HG03571 (cell line): ENCODE measurements around the gene MAP2K2.

ENCODE experiments used
- ATAC-seq: cut with Tn5 transposase; IDR thresholded peaks from one replicate; pipeline ENCODE4 v1.9.1; 2021; ENCODE audit not compliant: unreplicated experiment

Gene MAP2K2

GRCh38 chr19:4062419-4063368 lies 61.2 kb downstream of the MAP2K2 start:
- no peak for ATAC-seq

- ATAC-seq, result no peak
Observed at GRCh38 chr19:4061683-4062418, 62.1 kb downstream of the MAP2K2 start.

- ATAC-seq, result no peak
Observed at GRCh38 chr19:4061178-4061682, 62.7 kb downstream of the MAP2K2 start.

- no peak for ATAC-seq
Observed at GRCh38 chr19:4060621-4061177, 63.2 kb downstream of the MAP2K2 start.

- no peak for ATAC-seq
Observed at GRCh38 chr19:4059891-4060620, 63.9 kb downstream of the MAP2K2 start.

GRCh38 chr19:4059453-4059871 lies 64.5 kb downstream of the MAP2K2 start:
- ATAC-seq, result no peak

- ATAC-seq, result no peak
Observed at GRCh38 chr19:4058693-4059452, 65.0 kb downstream of the MAP2K2 start.

- ATAC-seq, result no peak
Observed at GRCh38 chr19:4057931-4058692, 65.8 kb downstream of the MAP2K2 start.

GRCh38 chr19:4055209-4055552 lies 68.7 kb downstream of the MAP2K2 start:
- no peak for ATAC-seq

GRCh38 chr19:4054441-4055208 lies 69.3 kb downstream of the MAP2K2 start:
- ATAC-seq, result no peak

- no peak for ATAC-seq
Observed at GRCh38 chr19:4053423-4054324, 70.2 kb downstream of the MAP2K2 start.

- no peak for ATAC-seq
Observed at GRCh38 chr19:4052993-4053422, 70.9 kb downstream of the MAP2K2 start.

GRCh38 chr19:4052114-4052992 lies 71.6 kb downstream of the MAP2K2 start:
- ATAC-seq, result no peak

GRCh38 chr19:4051175-4052101 lies 72.5 kb downstream of the MAP2K2 start:
- ATAC-seq, result no peak

GRCh38 chr19:4049432-4049831 lies 74.5 kb downstream of the MAP2K2 start:
- ATAC-seq, result no peak
